Cardiac muscle cell (in vitro differentiated cells and primary cell): Measurements from ENCODE around the gene MUSK. TPM values are rescaled to one million over a fixed set of nuclear protein-coding genes. Genes with fewer than 3 reads are reported as not detected.

Source experiments
- DNase-seq, 2 donors: peaks; one replicate each; pipeline versions ENCODE4 v3.0.0 to v3.0.0-alpha.2; 2010 to 2017; ENCODE audit warnings: low read depth in 1 of 2, low spot score in 1 of 2
- H3K27ac ChIP-seq: fragments of 200-600 bp; sonication (generic); 2 replicates; pipeline ENCODE4 v1.5.1; 2016
- H3K27me3 ChIP-seq: fragments of 200-600 bp; sonication (generic); 2 replicates; pipeline ENCODE4 v1.6.0; 2016; ENCODE audit warnings: control low read depth
- H3K36me3 ChIP-seq: fragments of 200-600 bp; sonication (generic); 2 replicates; pipeline ENCODE4 v1.5.1; 2016; ENCODE audit warnings: control low read depth
- H3K4me1 ChIP-seq: fragments of 200-600 bp; sonication (generic); 2 replicates; pipeline ENCODE4 v1.8.1; 2017; ENCODE audit warnings: low read depth, mild to moderate bottlenecking, mixed run types
- H3K4me3 ChIP-seq: fragments of 200-600 bp; sonication (generic); 2 replicates; pipeline ENCODE4 v1.5.1; 2016; ENCODE audit warnings: mild to moderate bottlenecking
- H3K9me3 ChIP-seq: fragments of 200-600 bp; sonication (generic); 2 replicates; pipeline ENCODE4 v1.5.1; 2017; ENCODE audit warnings: low read depth, mild to moderate bottlenecking, control low read depth
- polyA plus RNA-seq: library from polyadenylated mRNA; unstranded; fragments of >200 nt; fragmentation: Nextera tagmentation; extraction: Ambion mirVana; gene quantifications from 2 replicates; pipeline ENCODE4 v1.2.1, GENCODE V29; 2016
- total RNA-seq: library from RNA; depleted of rRNA; stranded (reverse); fragments of >200 nt; gene quantifications from 2 replicates; pipeline ENCODE4 v1.2.3, GENCODE V29; 2016
- TF ChIP-seq, protein P1 (sequence below): IDR thresholded peaks from 2 replicates; pipeline ENCODE4 v1.5.1; 2012; ENCODE audit warnings: low read depth, mild to moderate bottlenecking, low read length

MUSK gene
- total and polyA plus RNA-seq, 2 experiments from 2014 or later: not detected

GRCh38 chr9:110738982-110739381 lies 70.4 kb downstream of the MUSK start:
- no peak for DNase-seq
- TF ChIP-seq, protein P1, sequence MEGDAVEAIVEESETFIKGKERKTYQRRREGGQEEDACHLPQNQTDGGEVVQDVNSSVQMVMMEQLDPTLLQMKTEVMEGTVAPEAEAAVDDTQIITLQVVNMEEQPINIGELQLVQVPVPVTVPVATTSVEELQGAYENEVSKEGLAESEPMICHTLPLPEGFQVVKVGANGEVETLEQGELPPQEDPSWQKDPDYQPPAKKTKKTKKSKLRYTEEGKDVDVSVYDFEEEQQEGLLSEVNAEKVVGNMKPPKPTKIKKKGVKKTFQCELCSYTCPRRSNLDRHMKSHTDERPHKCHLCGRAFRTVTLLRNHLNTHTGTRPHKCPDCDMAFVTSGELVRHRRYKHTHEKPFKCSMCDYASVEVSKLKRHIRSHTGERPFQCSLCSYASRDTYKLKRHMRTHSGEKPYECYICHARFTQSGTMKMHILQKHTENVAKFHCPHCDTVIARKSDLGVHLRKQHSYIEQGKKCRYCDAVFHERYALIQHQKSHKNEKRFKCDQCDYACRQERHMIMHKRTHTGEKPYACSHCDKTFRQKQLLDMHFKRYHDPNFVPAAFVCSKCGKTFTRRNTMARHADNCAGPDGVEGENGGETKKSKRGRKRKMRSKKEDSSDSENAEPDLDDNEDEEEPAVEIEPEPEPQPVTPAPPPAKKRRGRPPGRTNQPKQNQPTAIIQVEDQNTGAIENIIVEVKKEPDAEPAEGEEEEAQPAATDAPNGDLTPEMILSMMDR: no peak
- Histone ChIP-seq H3K9me3 (no peaks in the 10 kb centered on the region), H3K27me3 (no peaks in the 10 kb centered on the region), H3K4me1 (no peaks in the 10 kb centered on the region), H3K27ac (no peak overlapping the region), H3K36me3 (no peaks in the 10 kb centered on the region), H3K4me3 (no peak overlapping the region)

DNA sequence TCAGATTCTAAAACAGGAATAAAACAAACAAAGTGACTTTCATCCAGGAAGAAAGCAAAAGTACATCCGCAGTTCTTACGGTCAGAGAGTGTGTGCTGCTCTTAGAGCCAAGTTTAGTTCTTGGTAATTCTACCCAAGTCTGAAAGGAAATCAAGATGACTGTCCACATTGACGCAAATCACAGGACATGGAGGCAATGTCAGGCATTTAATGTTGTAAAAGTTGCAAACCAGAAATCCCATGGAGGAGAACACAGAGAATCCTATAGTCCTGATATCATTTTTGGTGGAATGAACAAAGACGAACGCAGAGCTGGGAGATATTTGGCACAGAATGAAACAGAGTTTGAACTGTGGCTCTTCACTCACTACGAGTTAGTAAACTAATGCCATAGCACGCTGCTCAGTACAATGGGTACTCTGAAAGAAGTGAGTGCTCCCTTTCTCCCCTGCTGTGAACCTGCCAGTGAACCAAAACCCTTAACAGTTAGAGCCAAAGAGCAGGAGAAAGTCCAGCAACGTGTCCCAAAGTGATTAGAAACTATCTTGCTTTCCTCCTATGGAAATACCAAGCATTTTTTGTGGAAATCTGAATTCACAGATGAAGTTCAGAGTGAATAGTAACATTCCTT lies 74.3 kb downstream of the MUSK start:
- DNase-seq: peak in 1 of 2 donors; percentile 87
- H3K36me3 ChIP-seq: no peaks in the 10 kb centered on the region
- peaks cover 5% of the 10 kb centered on the region for H3K4me1 ChIP-seq
- H3K27ac ChIP-seq: no peak overlapping the region
- H3K27me3 ChIP-seq: no peaks in the 10 kb centered on the region
- TF ChIP-seq, protein P1: no peak
- H3K4me3 ChIP-seq: no peak overlapping the region
- H3K9me3 ChIP-seq: no peaks in the 10 kb centered on the region

GRCh38 chr9:110744715-110745384 lies 76.3 kb downstream of the MUSK start:
- Histone ChIP-seq H3K27me3 (no peaks in the 10 kb centered on the region), H3K36me3 (no peaks in the 10 kb centered on the region), H3K4me1 (peaks cover 5% of the 10 kb centered on the region), H3K27ac (no peak overlapping the region), H3K4me3 (no peak overlapping the region), H3K9me3 (no peaks in the 10 kb centered on the region)
- DNase-seq: peak; percentile 19 to 96
- TF ChIP-seq, protein P1: no peak

DNA sequence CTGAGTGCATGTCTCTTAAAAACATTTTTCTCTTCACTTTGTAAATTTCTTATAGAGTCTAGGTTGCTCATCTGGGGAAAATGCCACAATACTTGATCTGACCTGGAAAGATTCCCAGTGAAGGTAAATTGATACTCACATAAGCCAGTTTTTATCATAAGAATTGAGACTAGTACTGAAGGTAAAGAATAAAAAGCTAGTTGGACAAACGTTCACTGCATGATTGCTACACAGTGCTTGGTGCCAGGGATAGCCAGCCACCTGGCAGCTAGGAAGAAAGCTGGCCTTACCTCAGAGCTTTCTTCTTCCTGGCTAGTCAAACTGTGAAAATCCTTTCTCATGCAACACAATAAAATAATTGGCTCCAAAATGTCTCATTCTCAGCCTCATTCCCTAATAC lies 77.1 kb downstream of the MUSK start:
- DNase-seq: no peak
- no peak overlapping the region for H3K27ac ChIP-seq
- no peaks in the 10 kb centered on the region for H3K9me3 ChIP-seq
- no peaks in the 10 kb centered on the region for H3K36me3 ChIP-seq
- no peaks in the 10 kb centered on the region for H3K27me3 ChIP-seq
- H3K4me3 ChIP-seq: no peak overlapping the region
- TF ChIP-seq, protein P1: no peak
- H3K4me1 ChIP-seq: peaks cover 5% of the 10 kb centered on the region

- Histone ChIP-seq H3K9me3 (no peaks in the 10 kb centered on the region), H3K27ac (no peak overlapping the region), H3K4me3 (no peak overlapping the region), H3K36me3 (no peaks in the 10 kb centered on the region), H3K4me1 (peaks cover 5% of the 10 kb centered on the region), H3K27me3 (no peaks in the 10 kb centered on the region)
- DNase-seq: peak in 1 of 2 donors; percentile 60
- TF ChIP-seq, protein P1: no peak
Observed at GRCh38 chr9:110746211-110746930, 77.8 kb downstream of the MUSK start.
